NCI-H128 (cell line): ENCODE measurements around the gene TNIK.
A peak's percentile ranks its signal among the peaks of the same experiment; 100 is the strongest.

Source experiments
- DNase-seq: peaks from one replicate; lab custom pipeline; 2025; ENCODE audit not compliant: unreplicated experiment; lab: John Stamatoyannopoulos, UW

TNIK gene

GRCh38 chr3:171459942-171460724 is at the start of gene TNIK:
Gene TNIK (minus strand): TSS chr3:171460405. CDS start chr3:171460063, 342 bp downstream.
- peak; percentile 77 for DNase-seq

GRCh38 chr3:171508676-171509075 is 48.5 kb upstream of the TNIK start:
- no peak for DNase-seq

- no peak for DNase-seq
Observed at GRCh38 chr3:171508206-171508605, 48.0 kb upstream of the TNIK start.

- no peak for DNase-seq
Observed at GRCh38 chr3:171506743-171507319, 46.6 kb upstream of the TNIK start.

- no peak for DNase-seq
Observed at GRCh38 chr3:171505822-171506333, 45.7 kb upstream of the TNIK start.

- no peak for DNase-seq
Observed at GRCh38 chr3:171504376-171504775, 44.2 kb upstream of the TNIK start.

- DNase-seq: no peak
Observed at GRCh38 chr3:171503817-171504216, 43.6 kb upstream of the TNIK start.

GRCh38 chr3:171498921-171499320 is 38.7 kb upstream of the TNIK start:
- no peak for DNase-seq

- no peak for DNase-seq
Observed at GRCh38 chr3:171497468-171497867, 37.3 kb upstream of the TNIK start.

GRCh38 chr3:171495413-171495812 is 35.2 kb upstream of the TNIK start:
- no peak for DNase-seq

GRCh38 chr3:171494457-171495109 is 34.4 kb upstream of the TNIK start:
- no peak for DNase-seq

GRCh38 chr3:171491361-171491760 is 31.2 kb upstream of the TNIK start:
- DNase-seq: no peak

- DNase-seq: no peak
Observed at GRCh38 chr3:171490901-171491300, 30.7 kb upstream of the TNIK start.

- no peak for DNase-seq
Observed at GRCh38 chr3:171489348-171489747, 29.1 kb upstream of the TNIK start.

- no peak for DNase-seq
Observed at GRCh38 chr3:171488479-171488878, 28.3 kb upstream of the TNIK start.

GRCh38 chr3:171487382-171487781 is 27.2 kb upstream of the TNIK start:
- no peak for DNase-seq

GRCh38 chr3:171485338-171485737 is 25.1 kb upstream of the TNIK start:
- no peak for DNase-seq

GRCh38 chr3:171481011-171481410 is 20.8 kb upstream of the TNIK start:
- DNase-seq: no peak

- no peak for DNase-seq
Observed at GRCh38 chr3:171480526-171480925, 20.3 kb upstream of the TNIK start.

- no peak for DNase-seq
Observed at GRCh38 chr3:171476532-171477102, 16.4 kb upstream of the TNIK start.

- DNase-seq: no peak
Observed at GRCh38 chr3:171472552-171472951, 12.3 kb upstream of the TNIK start.
